Urinary bladder (tissue), 4 donors: ENCODE measurements around the gene ROBO1. TPM values are rescaled to one million over a fixed set of nuclear protein-coding genes. Genes with fewer than 3 reads are reported as not detected.
"Not testable (repeated sequence)": the region's sequence is repeated elsewhere in the genome, so short reads cannot be mapped to it uniquely, and the experiment has no call there.

Source experiments
- DNase-seq: peaks from one replicate; pipeline ENCODE4 v3.0.0-alpha.2; 2015; ENCODE audit errors: extremely low spot score
- H3K27ac ChIP-seq: one replicate; pipeline ENCODE4 v1.5.1; 2013; ENCODE audit warnings: low read depth, mild to moderate bottlenecking, moderate library complexity
- H3K36me3 ChIP-seq: one replicate; pipeline ENCODE4 v1.6.1; 2013; ENCODE audit warnings: mild to moderate bottlenecking, moderate library complexity; ENCODE audit not compliant: insufficient read depth
- H3K4me1 ChIP-seq: one replicate; pipeline ENCODE4 v1.6.1; 2013; ENCODE audit warnings: mild to moderate bottlenecking, moderate library complexity; ENCODE audit not compliant: insufficient read depth
- H3K4me3 ChIP-seq: one replicate; pipeline ENCODE4 v1.5.1; 2013; ENCODE audit warnings: low read depth, low read length
- whole genome bisulfite sequencing: extraction: QIAGEN DNeasy Blood & Tissue Kit; methylation state at CpG from one replicate; pipeline ENCODE4 v1.1.7; 2013; 5-methylcytosine and 5-hydroxymethylcytosine counted together
- polyA plus RNA-seq: library from polyadenylated mRNA; stranded (reverse); fragments of 200-250 nt; gene quantifications from one replicate; pipeline ENCODE4 v1.2.3, GENCODE V29; 2013
- total RNA-seq: library from RNA; depleted of rRNA; stranded (reverse); fragments of >200 nt; gene quantifications from one replicate; pipeline ENCODE4 v1.2.3, GENCODE V29; 2014
- donor health status: healthy with polysubstance abuse.
- donor health status: healthy.

The ROBO1 gene
- total and polyA plus RNA-seq, 2 donors = 14.0 to 67.0 TPM

- no peak overlapping the region for H3K27ac ChIP-seq
- H3K4me3 ChIP-seq = no peak overlapping the region
- H3K4me1 ChIP-seq = no peaks in the 10 kb centered on the region
- H3K36me3 ChIP-seq = no peaks in the 10 kb centered on the region
- no peak for DNase-seq
- WGBS = 49% methylated on average over 3 of the region's 3 CpGs
Observed at GRCh38 chr3:79514069-79514468, 253.7 kb downstream of the ROBO1 start.

- 92% methylated on average over 1 of the region's 1 CpG for WGBS
- no peaks in the 10 kb centered on the region for H3K4me1 ChIP-seq
Observed at GRCh38 chr3:79506751-79507150, 261.0 kb downstream of the ROBO1 start.

GRCh38 chr3:79502216-79502681 lies 265.5 kb downstream of the ROBO1 start:
- H3K27ac ChIP-seq, H3K36me3 ChIP-seq, H3K4me1 ChIP-seq, DNase-seq, H3K4me3 ChIP-seq: not testable (repeated sequence)
- 93% methylated on average over 39 of the region's 39 CpGs for WGBS

More at GRCh38 chr3:79506751-79507150, 261.0 kb downstream of the ROBO1 start:
- DNase-seq = no peak
- Histone ChIP-seq H3K4me3 (no peak overlapping the region), H3K27ac (no peak overlapping the region), H3K36me3 (no peaks in the 10 kb centered on the region)

GRCh38 chr3:79497447-79498111 lies 270.2 kb downstream of the ROBO1 start:
- H3K4me3 ChIP-seq = no peak overlapping the region
- WGBS = 32% methylated on average over 7 of the region's 7 CpGs
- H3K36me3 ChIP-seq = no peaks in the 10 kb centered on the region
- H3K27ac ChIP-seq = no peak overlapping the region
- no peaks in the 10 kb centered on the region for H3K4me1 ChIP-seq
- DNase-seq = no peak

- H3K4me1 ChIP-seq = no peaks in the 10 kb centered on the region
- no peak overlapping the region for H3K27ac ChIP-seq
- H3K36me3 ChIP-seq = no peaks in the 10 kb centered on the region
- no peak for DNase-seq
- H3K4me3 ChIP-seq = no peak overlapping the region
- 46% methylated on average over 4 of the region's 4 CpGs for WGBS
Observed at GRCh38 chr3:79491029-79491641, 276.7 kb downstream of the ROBO1 start.

GRCh38 chr3:79490165-79491028 lies 277.4 kb downstream of the ROBO1 start:
- no peak overlapping the region for H3K4me3 ChIP-seq
- peak; percentile 25 for DNase-seq
- 40% methylated on average over 8 of the region's 8 CpGs for WGBS
- H3K4me1 ChIP-seq = no peaks in the 10 kb centered on the region
- H3K36me3 ChIP-seq = no peaks in the 10 kb centered on the region
- H3K27ac ChIP-seq = no peak overlapping the region

GRCh38 chr3:79488407-79488806 lies 279.4 kb downstream of the ROBO1 start:
- no peak overlapping the region for H3K4me3 ChIP-seq
- H3K27ac ChIP-seq = no peak overlapping the region
- 94% methylated on average over 2 of the region's 2 CpGs for WGBS
- no peak for DNase-seq
- H3K4me1 ChIP-seq = no peaks in the 10 kb centered on the region
- no peaks in the 10 kb centered on the region for H3K36me3 ChIP-seq

GRCh38 chr3:79480746-79481145 lies 287.1 kb downstream of the ROBO1 start:
- Histone ChIP-seq H3K27ac (no peak overlapping the region), H3K4me1 (no peaks in the 10 kb centered on the region), H3K36me3 (no peaks in the 10 kb centered on the region), H3K4me3 (no peak overlapping the region)
- no peak for DNase-seq
- 69% methylated on average over 1 of the region's 1 CpG for WGBS

GRCh38 chr3:79478620-79479019 lies 289.2 kb downstream of the ROBO1 start:
- no peak for DNase-seq
- Histone ChIP-seq H3K36me3 (no peaks in the 10 kb centered on the region), H3K4me1 (no peaks in the 10 kb centered on the region), H3K4me3 (no peak overlapping the region), H3K27ac (no peak overlapping the region)
- WGBS = 77% methylated on average over 1 of the region's 1 CpG

GRCh38 chr3:79477242-79477641 lies 290.6 kb downstream of the ROBO1 start:
- Histone ChIP-seq H3K4me3 (no peak overlapping the region), H3K36me3 (no peaks in the 10 kb centered on the region), H3K4me1 (no peaks in the 10 kb centered on the region), H3K27ac (no peak overlapping the region)
- no peak for DNase-seq
- 12% methylated on average over 1 of the region's 1 CpG for WGBS

- no peak overlapping the region for H3K27ac ChIP-seq
- no peak for DNase-seq
- no peak overlapping the region for H3K4me3 ChIP-seq
- 68% methylated on average over 2 of the region's 2 CpGs for WGBS
- H3K36me3 ChIP-seq = no peaks in the 10 kb centered on the region
- H3K4me1 ChIP-seq = no peaks in the 10 kb centered on the region
Observed at GRCh38 chr3:79473993-79474392, 293.8 kb downstream of the ROBO1 start.

GRCh38 chr3:79467721-79468120 lies 300.1 kb downstream of the ROBO1 start:
- no peak overlapping the region for H3K4me3 ChIP-seq
- no peaks in the 10 kb centered on the region for H3K36me3 ChIP-seq
- WGBS = 83% methylated on average over 3 of the region's 3 CpGs
- no peak for DNase-seq
- no peaks in the 10 kb centered on the region for H3K4me1 ChIP-seq
- H3K27ac ChIP-seq = no peak overlapping the region

GRCh38 chr3:79461129-79461792 lies 306.5 kb downstream of the ROBO1 start:
- DNase-seq = no peak
- Histone ChIP-seq H3K4me1 (no peaks in the 10 kb centered on the region), H3K4me3 (no peak overlapping the region), H3K27ac (no peak overlapping the region), H3K36me3 (no peaks in the 10 kb centered on the region)
- 96% methylated on average over 1 of the region's 1 CpG for WGBS
